A549 treated with DMSO at 1 μM for 4 hours (cell line): ENCODE results near the gene ZNF714. TPM values are rescaled to one million over a fixed set of nuclear protein-coding genes. Genes with fewer than 3 reads are reported as not detected.

Experiments
- total RNA-seq: library from RNA; stranded (reverse); fragments of 200-300 nt; extraction: Qiagen RNA extraction; gene quantifications from 5 replicates; pipeline ENCODE4 v1.2.3, GENCODE V29; 2022; ENCODE audit warnings: low read depth

Gene ZNF714
- total RNA-seq, result 2.7 to 4.0 TPM (median 3.8 TPM) in 5 replicates

GRCh38 chr19:21082011-21082975, at the start of gene ZNF714:
ZNF714 (plus strand) TSS chr19:21082203; CDS start chr19:21098269, 16,066 bp downstream.

DNA sequence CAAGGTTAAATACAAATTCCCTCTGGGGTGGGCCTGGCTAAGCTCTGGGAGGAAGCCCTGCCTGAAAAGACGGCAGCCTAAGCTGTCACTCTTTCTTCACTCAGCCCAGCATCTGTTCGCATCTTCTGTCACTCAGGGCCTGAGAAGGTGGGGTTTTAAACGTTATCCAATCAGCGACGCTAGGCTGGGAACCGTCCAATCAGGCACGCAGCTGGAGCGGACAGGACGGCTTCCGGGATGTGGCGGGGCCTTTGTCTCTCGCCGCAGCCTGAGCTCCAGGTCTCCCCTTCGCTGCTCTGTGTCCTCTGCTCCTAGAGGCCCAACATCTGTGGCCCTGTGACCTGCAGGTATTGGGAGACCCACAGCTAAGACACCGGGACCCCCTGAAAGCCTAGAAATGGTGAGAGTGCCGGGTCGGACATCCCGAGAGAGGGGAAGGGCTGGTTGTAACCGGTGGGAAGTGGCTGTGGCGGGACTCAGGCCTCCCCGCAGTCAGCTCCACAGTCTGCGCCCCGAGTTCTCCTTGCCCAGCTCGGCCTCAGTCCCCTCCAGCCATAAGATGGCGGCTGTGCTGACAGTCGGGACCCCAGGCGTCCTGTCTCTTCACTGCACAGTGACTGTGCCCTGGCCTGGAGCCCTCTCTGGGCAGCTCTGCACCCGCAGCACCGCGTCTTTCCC, 59.9 kb downstream of the ZNF714 start, which contains the start of gene ZNF431:
Gene ZNF431 (plus strand): TSS at position 254 of the 678 bp plus-strand sequence. CDS start 144 bp downstream, at position 398.

Other genes with a start within 250 kb of the ZNF714 start
- 0.07 to 0.21 TPM (median 0.16 TPM) in 4 of 5 replicates, not detected in the other for gene ZNF85, start 159.0 kb upstream of the ZNF714 start, total RNA-seq
- 1.8 to 4.0 TPM (median 2.1 TPM) in 5 replicates for gene ZNF430, start 61.5 kb upstream of the ZNF714 start, total RNA-seq
- gene ZNF431, start 59.8 kb downstream of the ZNF714 start, total RNA-seq, result 2.5 to 6.2 TPM (median 3.0 TPM) in 5 replicates
- gene ZNF708, start 247.2 kb downstream of the ZNF714 start, total RNA-seq, result 0.75 to 1.3 TPM (median 1.2 TPM) in 5 replicates